ENCODE measurements around the gene PRIMPOL.
"Not testable (repeated sequence)": the region's sequence is repeated elsewhere in the genome, so short reads cannot be mapped to it uniquely, and the experiment has no call there.

PRIMPOL gene

GRCh38 chr4:184649026-184649970, at the start of gene PRIMPOL, which contains the start of gene CASP3:
Gene PRIMPOL, plus strand, starts transcription at chr4:184649738. Its CDS starts 7,403 bp downstream, at chr4:184657141.
Gene CASP3, minus strand, starts transcription at chr4:184649447. Its CDS starts 10,994 bp downstream, at chr4:184638453.
- DNase-seq (ENCODE audit: low read depth in 2 of 2) = peak; percentile 92 to 93

- DNase-seq (ENCODE audit: low read depth in 2 of 2) = not testable (repeated sequence)
These were observed 48.6 kb upstream of the PRIMPOL start for GRCh38 chr4:184600982-184601381.

- not testable (repeated sequence) for DNase-seq (ENCODE audit: low read depth in 2 of 2)
These were observed 46.7 kb upstream of the PRIMPOL start for GRCh38 chr4:184602857-184603256.

- DNase-seq (ENCODE audit: low read depth in 2 of 2) = not testable (repeated sequence)
These were observed 42.1 kb upstream of the PRIMPOL start for GRCh38 chr4:184607429-184607828.

- no peak for DNase-seq (ENCODE audit: low read depth in 2 of 2)
These were observed 37.5 kb upstream of the PRIMPOL start for GRCh38 chr4:184612074-184612473.

GRCh38 chr4:184613405-184613804, 36.1 kb upstream of the PRIMPOL start:
- DNase-seq (ENCODE audit: low read depth in 2 of 2) = no peak

- DNase-seq (ENCODE audit: low read depth in 2 of 2) = no peak
These were observed 35.0 kb upstream of the PRIMPOL start for GRCh38 chr4:184614509-184614908.

- DNase-seq (ENCODE audit: low read depth in 2 of 2) = not testable (repeated sequence)
These were observed 33.4 kb upstream of the PRIMPOL start for GRCh38 chr4:184616168-184616567.

GRCh38 chr4:184616633-184617551, 32.6 kb upstream of the PRIMPOL start:
- DNase-seq (ENCODE audit: low read depth in 2 of 2) = no peak

- DNase-seq (ENCODE audit: low read depth in 2 of 2) = no peak
These were observed 31.8 kb upstream of the PRIMPOL start for GRCh38 chr4:184617600-184618196.

- no peak for DNase-seq (ENCODE audit: low read depth in 2 of 2)
These were observed 29.2 kb upstream of the PRIMPOL start for GRCh38 chr4:184620212-184620867.

GRCh38 chr4:184621518-184621917, 28.0 kb upstream of the PRIMPOL start:
- DNase-seq (ENCODE audit: low read depth in 2 of 2) = no peak

GRCh38 chr4:184624504-184624903, 25.0 kb upstream of the PRIMPOL start:
- not testable (repeated sequence) for DNase-seq (ENCODE audit: low read depth in 2 of 2)

- no peak for DNase-seq (ENCODE audit: low read depth in 2 of 2)
These were observed 24.5 kb upstream of the PRIMPOL start for GRCh38 chr4:184624972-184625554.

GRCh38 chr4:184625783-184626596, 23.5 kb upstream of the PRIMPOL start:
- DNase-seq (ENCODE audit: low read depth in 2 of 2) = not testable (repeated sequence)

GRCh38 chr4:184628103-184628502, 21.4 kb upstream of the PRIMPOL start:
- DNase-seq (ENCODE audit: low read depth in 2 of 2) = no peak

GRCh38 chr4:184632842-184633241, 16.7 kb upstream of the PRIMPOL start:
- no peak for DNase-seq (ENCODE audit: low read depth in 2 of 2)

GRCh38 chr4:184635381-184635780, 14.2 kb upstream of the PRIMPOL start:
- no peak for DNase-seq (ENCODE audit: low read depth in 2 of 2)

- DNase-seq (ENCODE audit: low read depth in 2 of 2) = no peak
These were observed 13.4 kb upstream of the PRIMPOL start for GRCh38 chr4:184636144-184636543.

- DNase-seq (ENCODE audit: low read depth in 2 of 2) = no peak
These were observed 12.6 kb upstream of the PRIMPOL start for GRCh38 chr4:184636897-184637296.
